Measurements from ENCODE around the gene CDK8.
"Not testable (repeated sequence)": the region's sequence is repeated elsewhere in the genome, so short reads cannot be mapped to it uniquely, and the experiment has no call there.

CDK8 gene

GRCh38 chr13:26310470-26310869 is 56.5 kb downstream of the CDK8 start:
- in situ Hi-C loops (cut with MboI; ENCODE audit: low sequenced_read_pairs) = no loop called here

DNA sequence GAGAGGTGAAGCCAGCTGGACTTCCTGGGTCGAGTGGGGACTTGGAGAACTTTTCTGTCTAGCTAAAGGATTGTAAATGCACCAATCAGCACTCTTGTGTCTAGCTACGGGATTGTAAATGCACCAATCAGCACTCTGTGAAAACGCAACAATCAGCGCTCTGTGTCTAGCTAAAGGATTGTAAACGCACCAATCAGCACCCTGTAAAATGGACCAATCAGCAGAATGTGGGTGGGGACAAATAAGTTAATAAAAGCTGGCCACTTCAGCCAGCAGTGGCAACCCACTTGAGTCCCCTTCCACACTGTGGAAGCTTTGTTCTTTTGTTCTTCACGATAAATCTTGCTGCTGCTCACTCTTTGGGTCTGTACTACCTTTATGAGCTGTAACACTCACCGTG is 58.1 kb downstream of the CDK8 start:
- in situ Hi-C loops (cut with MboI; ENCODE audit: low sequenced_read_pairs) = not testable (repeated sequence)

DNA sequence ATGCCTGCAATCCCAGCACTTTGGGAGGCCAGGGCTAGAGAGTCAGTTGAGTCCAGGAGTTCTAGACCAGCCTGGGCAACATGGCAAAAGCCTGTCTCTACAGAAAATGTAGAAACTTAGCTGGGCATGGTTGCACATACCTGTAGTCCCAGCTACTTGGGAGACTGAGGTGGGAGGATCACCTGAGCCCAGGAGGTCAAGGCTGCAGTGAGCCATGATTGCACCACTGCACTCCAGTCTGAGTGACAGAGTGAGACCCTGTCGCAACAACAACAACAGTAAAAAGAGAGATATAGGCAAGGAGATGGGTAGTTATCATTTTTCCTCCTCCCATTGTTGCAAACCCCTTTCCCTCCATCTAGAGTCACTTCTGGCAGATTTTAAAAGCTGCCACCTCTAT is 62.2 kb downstream of the CDK8 start:
- in situ Hi-C loops (cut with MboI; ENCODE audit: low sequenced_read_pairs) = not testable (repeated sequence)

DNA sequence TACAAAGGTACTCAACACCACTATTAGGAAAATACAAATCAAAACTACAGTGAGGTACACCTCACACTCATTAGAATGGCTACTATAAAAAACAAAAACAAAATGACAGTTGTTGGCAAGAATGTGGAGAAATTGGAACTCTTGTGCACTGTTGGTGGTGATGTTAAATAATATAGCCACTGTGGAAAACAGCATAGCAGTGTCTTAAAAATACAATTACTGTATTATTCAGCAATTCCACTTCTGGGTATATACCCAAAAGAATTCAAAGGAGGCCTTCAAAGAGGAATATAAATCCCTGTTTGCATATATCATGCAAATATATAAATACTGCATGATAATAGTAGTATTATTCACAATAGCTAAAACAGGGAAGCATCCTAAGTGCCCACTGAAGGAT is 66.8 kb downstream of the CDK8 start:
- in situ Hi-C loops (cut with MboI; ENCODE audit: low sequenced_read_pairs) = no loop called here

DNA sequence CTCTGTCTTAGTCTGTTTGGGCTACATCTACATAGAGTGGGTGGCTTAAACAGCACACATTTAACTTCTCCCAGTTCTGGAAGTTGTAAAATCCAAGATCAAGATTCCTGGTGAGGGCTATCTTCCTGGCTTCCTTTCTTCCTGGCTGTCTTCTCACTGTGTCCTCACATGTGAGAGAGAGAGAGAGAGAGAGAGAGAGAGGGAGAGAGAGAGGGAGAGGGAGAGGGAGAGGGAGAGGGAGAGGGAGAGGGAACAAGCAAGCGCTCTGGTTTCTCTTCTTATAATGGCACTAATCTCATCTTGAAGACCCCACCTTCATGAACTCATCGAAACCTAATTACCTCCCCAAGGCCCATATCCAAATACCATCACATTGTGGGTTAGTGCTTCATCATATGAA is 69.2 kb downstream of the CDK8 start:
- in situ Hi-C loops (cut with MboI; ENCODE audit: low sequenced_read_pairs) = no loop called here

GRCh38 chr13:26323764-26324163 is 69.8 kb downstream of the CDK8 start:
- in situ Hi-C loops (cut with MboI; ENCODE audit: low sequenced_read_pairs) = no loop called here

GRCh38 chr13:26324294-26324693 is 70.4 kb downstream of the CDK8 start:
- in situ Hi-C loops (cut with MboI; ENCODE audit: low sequenced_read_pairs) = no loop called here

GRCh38 chr13:26324867-26325266 is 70.9 kb downstream of the CDK8 start:
- in situ Hi-C loops (cut with MboI; ENCODE audit: low sequenced_read_pairs) = no loop called here

DNA sequence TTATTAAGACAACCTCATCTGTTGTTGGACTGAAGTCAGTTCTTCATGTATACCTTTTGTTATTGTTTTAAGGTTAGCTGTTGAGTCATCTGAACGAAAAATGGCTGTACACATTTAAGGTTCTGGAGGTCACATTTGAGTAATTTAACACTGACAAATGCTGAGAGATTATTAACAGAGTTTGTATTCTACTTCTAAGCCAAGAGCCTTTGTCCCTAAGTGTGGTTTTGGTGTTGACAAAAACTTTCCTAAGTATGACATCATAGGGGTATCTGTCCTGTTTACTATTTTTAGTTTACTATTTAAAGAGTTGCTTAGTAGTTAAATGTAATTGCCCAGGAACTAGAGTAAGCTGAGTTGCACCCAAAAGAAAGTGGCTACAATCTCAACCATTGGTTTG is 71.9 kb downstream of the CDK8 start:
- in situ Hi-C loops (cut with MboI; ENCODE audit: low sequenced_read_pairs) = no loop called here

GRCh38 chr13:26326562-26326961 is 72.6 kb downstream of the CDK8 start:
- in situ Hi-C loops (cut with MboI; ENCODE audit: low sequenced_read_pairs) = no loop called here

DNA sequence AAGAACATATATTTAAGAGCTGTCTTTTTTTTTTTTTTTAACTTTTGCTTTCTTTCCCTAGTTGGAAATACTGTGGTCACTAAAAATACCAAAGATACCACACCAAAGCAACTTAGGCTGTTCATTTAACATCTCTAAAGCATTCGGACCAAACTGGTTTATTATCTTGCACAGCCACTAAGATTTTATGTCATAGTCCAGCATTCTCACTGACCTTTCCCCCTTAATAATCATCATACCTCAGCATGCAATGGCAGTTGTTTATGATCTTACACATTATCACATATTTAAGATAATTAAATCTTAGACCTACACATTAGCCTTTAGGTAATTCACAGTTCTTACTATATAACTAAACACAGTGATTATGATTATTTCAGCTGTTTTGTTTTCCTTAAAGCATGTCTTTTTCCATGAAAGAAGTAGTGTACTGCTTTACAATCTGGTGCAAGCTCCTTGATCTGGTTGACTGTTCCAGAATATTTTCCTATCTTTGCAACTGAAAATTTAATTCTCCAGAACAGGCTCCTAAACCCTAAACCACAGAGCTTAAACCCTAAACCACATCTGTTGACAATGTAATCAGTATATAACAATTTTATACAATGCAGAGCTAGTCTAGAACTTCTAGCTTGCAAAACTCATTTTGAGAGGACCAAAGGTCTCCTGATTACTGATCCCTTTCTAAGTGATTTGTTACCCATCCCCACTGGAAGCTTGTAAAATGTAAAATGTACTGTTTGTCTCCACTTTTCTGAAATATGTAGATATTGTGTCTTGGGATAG is 74.2 kb downstream of the CDK8 start:
- in situ Hi-C loops (cut with MboI; ENCODE audit: low sequenced_read_pairs) = no loop called here

DNA sequence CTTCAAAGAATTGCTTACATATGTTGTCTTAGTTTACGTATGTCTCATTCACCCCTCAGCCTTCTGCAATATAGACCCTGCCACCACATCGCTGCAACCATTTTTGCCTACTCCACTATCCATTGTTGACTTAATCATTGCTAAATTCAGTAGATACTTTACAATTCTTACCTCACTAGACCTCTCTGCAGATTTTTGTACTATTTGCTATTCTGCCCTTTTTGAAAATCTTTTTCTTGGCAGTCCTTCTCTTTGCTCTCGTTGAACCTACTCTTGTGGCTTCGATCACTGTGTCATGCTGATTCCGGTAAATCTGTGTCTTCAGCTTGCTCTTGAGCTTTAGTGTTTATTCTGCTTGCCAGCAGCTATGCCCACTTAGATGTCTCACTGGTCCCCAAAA is 81.2 kb downstream of the CDK8 start:
- in situ Hi-C loops (cut with MboI; ENCODE audit: low sequenced_read_pairs) = no loop called here

DNA sequence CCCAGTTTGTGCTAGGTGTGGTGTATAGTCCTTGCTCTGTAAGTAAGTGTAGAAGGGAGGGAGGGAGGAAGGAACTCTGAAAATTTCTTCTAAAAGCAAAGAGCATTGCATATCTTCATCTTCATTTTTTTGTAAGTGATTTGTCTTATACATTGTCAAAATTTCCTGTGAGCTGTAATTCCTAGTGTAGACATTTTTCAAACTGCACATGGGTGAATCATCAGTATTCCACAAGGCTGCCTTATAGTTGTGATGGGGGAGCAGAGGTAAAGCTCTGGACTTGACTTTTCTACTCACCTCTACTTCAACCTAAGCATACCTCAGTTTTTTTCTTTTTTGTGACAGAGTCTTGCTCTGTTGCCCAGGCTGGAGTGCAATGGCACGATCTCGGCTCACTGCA is 86.9 kb downstream of the CDK8 start:
- in situ Hi-C loops (cut with MboI; ENCODE audit: low sequenced_read_pairs) = no loop called here

DNA sequence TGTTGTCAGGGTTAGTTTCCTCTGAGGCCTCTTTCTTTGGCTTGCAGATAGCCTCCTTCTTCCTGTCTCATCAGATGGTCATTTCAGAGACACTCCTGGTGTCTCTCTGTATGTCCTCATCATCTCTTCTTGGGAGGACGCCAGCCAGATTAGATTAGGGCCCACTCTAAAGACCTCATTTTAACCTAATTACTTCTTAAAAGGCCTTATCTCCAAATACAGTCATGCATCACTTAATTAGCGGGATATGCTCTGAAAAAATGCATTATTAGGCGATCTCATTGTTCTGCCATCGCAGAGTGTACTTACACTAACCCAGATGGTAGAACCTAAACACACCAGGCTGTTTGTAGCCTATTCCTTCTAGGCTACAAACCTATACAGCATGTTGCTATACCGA is 89.0 kb downstream of the CDK8 start:
- in situ Hi-C loops (cut with MboI; ENCODE audit: low sequenced_read_pairs) = no loop called here

DNA sequence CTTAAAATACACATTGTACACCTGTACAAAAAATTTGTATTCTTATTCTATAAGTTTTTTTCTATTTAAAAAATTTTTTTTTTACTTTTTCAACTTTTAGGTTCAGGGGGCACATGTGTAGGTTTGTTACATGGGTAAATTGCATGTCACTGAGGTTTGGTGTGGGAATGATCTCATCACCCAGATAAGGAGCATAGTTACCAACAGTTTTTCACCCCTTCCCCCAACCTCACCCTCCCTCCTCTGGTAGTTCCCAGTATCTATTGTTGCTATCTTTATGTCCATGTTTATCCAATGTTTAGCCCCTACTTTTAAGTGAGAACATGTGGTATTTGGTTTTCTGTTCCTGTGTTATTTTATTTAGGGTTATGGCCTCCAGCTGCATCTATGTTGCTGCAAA is 89.9 kb downstream of the CDK8 start:
- in situ Hi-C loops (cut with MboI; ENCODE audit: low sequenced_read_pairs) = no loop called here

DNA sequence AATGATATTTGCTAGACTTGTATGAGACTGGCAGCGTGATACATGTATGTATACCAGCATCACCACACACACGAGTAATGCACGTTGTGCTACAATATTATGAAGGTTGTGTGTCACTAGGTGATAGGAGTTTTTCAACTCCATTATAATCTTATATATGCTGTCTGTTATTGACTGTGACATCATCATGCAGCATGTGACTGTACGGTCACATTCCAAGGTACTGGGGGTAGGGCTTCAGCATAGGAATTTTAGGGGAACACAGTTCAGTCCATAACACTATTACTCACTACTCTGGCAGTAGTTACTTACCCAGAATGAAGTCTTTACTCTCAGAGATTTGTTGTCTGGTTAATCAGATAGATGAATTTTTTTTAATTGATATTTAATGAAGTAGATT is 91.1 kb downstream of the CDK8 start:
- in situ Hi-C loops (cut with MboI; ENCODE audit: low sequenced_read_pairs) = no loop called here

GRCh38 chr13:26348966-26349365 is 95.0 kb downstream of the CDK8 start:
- in situ Hi-C loops (cut with MboI; ENCODE audit: low sequenced_read_pairs) = no loop called here

DNA sequence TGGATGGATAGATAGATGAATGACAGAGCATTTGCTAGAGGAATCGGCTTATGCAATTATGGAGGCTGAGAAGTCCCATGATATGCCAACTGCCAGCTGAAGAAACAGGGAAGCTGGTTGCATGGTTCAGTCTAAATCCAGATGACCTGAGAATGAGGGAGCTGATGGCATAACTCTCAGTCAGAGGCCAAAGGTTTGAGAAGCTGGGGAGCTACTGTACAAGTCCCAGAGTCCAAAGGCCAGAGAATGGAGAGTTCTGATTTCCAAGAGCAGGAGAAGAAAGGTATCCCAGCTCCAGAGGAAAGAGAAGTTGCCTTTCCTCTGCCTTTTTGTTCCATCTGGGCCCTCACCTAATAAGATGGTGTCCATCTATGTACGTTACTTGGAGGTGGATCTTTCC is 108.3 kb downstream of the CDK8 start:
- in situ Hi-C loops (cut with MboI; ENCODE audit: low sequenced_read_pairs) = no loop called here

GRCh38 chr13:26370553-26370952 is 116.6 kb downstream of the CDK8 start:
- in situ Hi-C loops (cut with MboI; ENCODE audit: low sequenced_read_pairs) = no loop called here

GRCh38 chr13:26372747-26373146 is 118.8 kb downstream of the CDK8 start:
- in situ Hi-C loops (cut with MboI; ENCODE audit: low sequenced_read_pairs) = no loop called here

GRCh38 chr13:26376430-26376829 is 122.5 kb downstream of the CDK8 start:
- in situ Hi-C loops (cut with MboI; ENCODE audit: low sequenced_read_pairs) = no loop called here

- in situ Hi-C loops (cut with MboI; ENCODE audit: low sequenced_read_pairs) = no loop called here
Measured at GRCh38 chr13:26377038-26377437, 123.1 kb downstream of the CDK8 start.

GRCh38 chr13:26378116-26378515 is 124.2 kb downstream of the CDK8 start:
- in situ Hi-C loops (cut with MboI; ENCODE audit: low sequenced_read_pairs) = no loop called here
